ENCODE data around the gene SIM1.

The SIM1 gene

DNA sequence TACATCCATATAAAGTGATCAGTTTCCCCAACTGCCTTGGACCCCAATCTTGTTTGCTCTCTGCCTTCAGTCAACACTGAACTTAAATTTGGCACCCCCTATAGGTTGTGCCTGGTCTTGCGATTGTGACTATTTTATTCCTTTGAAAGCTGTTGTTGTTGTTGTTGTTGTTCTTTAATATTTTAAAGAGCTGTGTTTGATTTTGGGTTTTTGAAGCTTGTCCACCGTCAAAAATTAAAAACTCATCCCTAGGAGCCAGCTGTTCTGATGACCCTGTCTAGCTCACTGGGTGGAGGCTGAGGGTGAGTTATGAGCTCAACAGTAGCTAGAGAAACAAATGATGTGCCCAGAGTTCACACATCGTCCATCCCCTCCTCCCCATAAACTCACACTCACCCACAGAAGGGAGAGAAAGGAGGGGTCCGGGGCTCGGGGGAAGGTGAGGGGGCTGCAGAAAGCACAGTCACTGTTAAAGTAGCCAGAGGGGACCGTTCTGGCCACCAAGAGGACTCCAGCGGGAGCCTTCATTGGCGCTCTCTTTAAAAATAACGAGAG is 4.0 kb downstream of the SIM1 start:
- TF ChIP-seq Cebpa-rat (IDR thresholded peaks at IDR 0.05): no peak
- H3K27ac ChIP-seq: no peak overlapping the region
- peak overlapping the region in 9 of 11 experiments; percentile 55 to 83 (median 71); a peak in 11 of 22 replicates for H3K4me2 ChIP-seq
- peaks cover 98 to 100% (median 100%) of the 10 kb centered on the region in 11 experiments for H3K27me3 ChIP-seq
- H3K9me3 ChIP-seq (replicated peaks in 1 of 11): peaks cover 57 to 63% (median 61%) of the 10 kb centered on the region in 11 experiments
- H3K36me3 ChIP-seq: 0 out of 22 replicates have a peak, but pooled peaks cover 0 to 2% (median 0%) of the 10 kb centered on the region in 11 experiments
- no peak overlapping the region for H3K9ac ChIP-seq
- H3K4me3 ChIP-seq: no peak overlapping the region
- peaks cover 10 to 23% (median 15%) of the 10 kb centered on the region in 10 experiments for H3K4me1 ChIP-seq
- peaks cover 0 to 15% (median 0%) of the 10 kb centered on the region in 11 experiments; a peak in 7 of 22 replicates for H4K20me1 ChIP-seq

DNA sequence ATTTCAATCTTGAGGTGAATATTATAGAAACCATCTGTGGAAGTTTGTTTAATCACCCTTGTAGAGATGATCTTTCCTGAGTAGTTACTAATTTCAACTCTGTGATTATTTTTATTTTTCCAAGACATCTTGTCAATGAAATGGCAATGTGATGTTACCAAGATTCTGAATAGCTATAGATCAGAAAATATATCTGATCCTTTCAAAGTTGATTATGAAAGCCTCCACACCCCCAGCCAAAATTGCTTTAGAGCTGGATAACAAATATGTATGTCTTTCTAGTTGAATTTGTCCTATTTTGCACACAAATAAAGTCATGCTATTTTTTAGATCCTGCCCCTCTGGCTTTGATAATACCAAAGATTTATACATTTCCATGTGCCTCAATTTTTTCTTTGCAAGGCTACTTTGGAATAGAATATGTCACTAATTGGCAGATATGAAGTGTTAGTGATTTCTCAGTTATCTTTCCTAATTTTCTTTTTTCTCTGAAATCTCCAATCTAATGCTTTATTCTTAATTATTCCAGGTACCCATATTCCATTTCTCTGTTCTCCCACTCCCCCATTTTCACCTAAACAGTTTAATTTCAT is 5.0 kb downstream of the SIM1 start:
- peaks cover 10 to 23% (median 15%) of the 10 kb centered on the region in 10 experiments for H3K4me1 ChIP-seq
- 0 out of 22 replicates have a peak, but pooled peaks cover 0 to 2% (median 0%) of the 10 kb centered on the region in 11 experiments for H3K36me3 ChIP-seq
- H3K27ac ChIP-seq: no peak overlapping the region
- no peak overlapping the region for H3K4me3 ChIP-seq
- H3K9me3 ChIP-seq (replicated peaks in 1 of 11): peaks cover 57 to 63% (median 61%) of the 10 kb centered on the region in 11 experiments
- peaks cover 0 to 15% (median 0%) of the 10 kb centered on the region in 11 experiments; a peak in 7 of 22 replicates for H4K20me1 ChIP-seq
- no peak for TF ChIP-seq Cebpa-rat (IDR thresholded peaks at IDR 0.05)
- H3K4me2 ChIP-seq: no peak overlapping the region
- H3K27me3 ChIP-seq: peaks cover 96 to 100% (median 100%) of the 10 kb centered on the region in 11 experiments
- no peak overlapping the region for H3K9ac ChIP-seq

DNA sequence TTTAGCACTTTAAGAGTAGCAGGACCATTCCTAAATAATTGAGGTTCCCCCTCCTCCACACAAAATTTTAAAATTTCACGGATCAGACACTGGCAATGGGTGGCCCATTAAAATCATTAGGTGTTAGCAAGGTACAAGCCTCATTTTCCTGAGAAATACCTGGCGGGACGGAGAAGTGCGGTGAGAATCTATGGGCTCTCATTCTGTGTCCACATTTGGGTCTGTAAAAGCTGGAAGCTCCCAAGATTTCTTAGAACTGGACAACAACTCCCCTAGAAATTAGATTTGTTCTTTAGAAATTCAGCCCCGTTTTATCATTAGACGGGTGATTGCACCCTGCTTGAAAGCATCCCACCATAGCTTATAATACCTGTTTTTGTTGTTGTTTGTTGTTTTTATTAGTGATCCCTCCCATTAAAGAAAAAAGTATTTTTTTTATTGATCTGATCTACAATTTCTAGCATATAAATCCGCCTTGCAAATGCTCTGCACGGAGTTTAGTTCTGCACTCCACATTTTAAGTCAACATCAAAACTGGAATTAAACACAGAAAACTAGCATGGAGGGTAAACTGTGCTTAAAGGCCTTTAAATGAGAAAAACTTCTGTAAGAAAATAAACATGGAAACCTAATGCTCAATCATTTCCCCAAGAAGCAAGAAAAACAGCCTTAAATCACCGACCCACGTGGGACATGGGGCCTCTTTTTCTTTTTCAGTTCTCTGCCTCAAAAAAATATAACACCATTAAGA is 5.7 kb downstream of the SIM1 start:
- Histone ChIP-seq H3K27ac (no peak overlapping the region), H3K36me3 (0 out of 22 replicates have a peak, but pooled peaks cover 0 to 2% (median 0%) of the 10 kb centered on the region in 11 experiments), H3K4me3 (no peak overlapping the region), H3K9me3 (replicated peaks in 1 of 11) (peaks cover 54 to 63% (median 61%) of the 10 kb centered on the region in 11 experiments), H4K20me1 (peaks cover 0 to 15% (median 0%) of the 10 kb centered on the region in 11 experiments; a peak in 7 of 22 replicates), H3K27me3 (peaks cover 91 to 100% (median 100%) of the 10 kb centered on the region in 11 experiments), H3K4me1 (peaks cover 10 to 23% (median 15%) of the 10 kb centered on the region in 10 experiments), H3K4me2 (no peak overlapping the region), H3K9ac (no peak overlapping the region)
- TF ChIP-seq Cebpa-rat (IDR thresholded peaks at IDR 0.05): no peak

DNA sequence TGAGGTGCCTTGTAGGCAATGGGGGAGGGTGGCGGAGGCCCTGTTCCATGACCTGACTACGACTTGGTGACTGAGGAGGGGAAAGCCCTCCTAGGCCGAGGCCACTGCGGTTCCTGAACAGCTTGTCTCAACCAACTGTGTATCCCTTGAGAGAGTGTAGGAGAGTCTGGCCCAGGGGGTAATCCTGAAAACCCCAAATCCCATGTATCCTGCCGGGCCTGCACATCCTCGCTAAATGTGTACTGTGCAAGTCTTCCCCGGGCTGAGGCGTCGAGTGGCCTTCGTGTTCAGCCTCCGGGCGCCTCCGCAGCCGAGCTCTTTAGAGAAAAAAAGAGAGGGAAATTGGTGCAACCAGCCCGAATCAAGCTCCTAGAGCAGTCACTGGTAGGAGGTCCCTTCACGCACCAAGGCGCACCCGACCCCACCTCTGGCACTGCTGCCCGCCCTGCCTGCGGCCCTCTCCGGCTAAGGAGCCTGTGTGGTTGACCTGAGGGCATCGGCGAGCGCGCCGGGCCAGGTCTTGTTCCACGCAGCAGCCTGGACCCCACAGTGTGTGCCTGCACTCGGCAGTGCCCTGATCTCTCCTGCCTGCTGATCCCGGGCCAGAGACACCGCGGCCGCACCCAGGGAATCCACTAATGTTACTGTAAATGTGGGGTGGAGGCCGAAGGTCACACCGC is 7.3 kb downstream of the SIM1 start:
- Histone ChIP-seq H3K27me3 (peaks cover 82 to 100% (median 97%) of the 10 kb centered on the region in 11 experiments), H3K4me3 (peak overlapping the region in 2 of 10 experiments; percentile 19 to 42; a peak in 2 of 20 replicates), H4K20me1 (peaks cover 0 to 13% (median 0%) of the 10 kb centered on the region in 11 experiments; a peak in 7 of 22 replicates), H3K4me1 (peaks cover 10 to 19% (median 15%) of the 10 kb centered on the region in 10 experiments), H3K9me3 (replicated peaks in 1 of 11) (peaks cover 48 to 62% (median 55%) of the 10 kb centered on the region in 11 experiments), H3K9ac (no peak overlapping the region), H3K27ac (no peak overlapping the region), H3K4me2 (no peak overlapping the region), H3K36me3 (0 out of 22 replicates have a peak, but pooled peaks cover 0 to 2% (median 0%) of the 10 kb centered on the region in 11 experiments)
- TF ChIP-seq Cebpa-rat (IDR thresholded peaks at IDR 0.05): no peak

DNA sequence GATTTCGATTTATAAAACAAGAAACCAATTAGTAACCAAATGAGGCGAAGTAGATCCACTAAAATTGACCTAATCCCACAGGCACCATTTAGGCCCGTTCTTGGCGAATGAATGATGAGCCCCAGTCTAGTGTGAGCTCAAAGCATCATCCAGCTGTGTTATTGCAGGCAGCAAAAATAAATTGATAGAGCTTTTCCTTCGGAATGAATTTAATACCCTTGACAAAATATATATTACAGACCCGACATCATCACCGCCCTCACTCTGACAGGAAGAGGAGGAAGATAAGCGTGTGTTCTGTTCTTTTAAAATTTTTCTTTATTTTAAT is 7.8 kb downstream of the SIM1 start:
- H3K4me3 ChIP-seq: no peak overlapping the region; a peak in 1 of 20 replicates
- H3K27ac ChIP-seq: no peak overlapping the region
- H4K20me1 ChIP-seq: peaks cover 0 to 8% (median 0%) of the 10 kb centered on the region in 11 experiments; a peak in 7 of 22 replicates
- peaks cover 48 to 62% (median 55%) of the 10 kb centered on the region in 11 experiments for H3K9me3 ChIP-seq (replicated peaks in 1 of 11)
- H3K4me1 ChIP-seq: peaks cover 8 to 13% (median 10%) of the 10 kb centered on the region in 10 experiments
- H3K9ac ChIP-seq: no peak overlapping the region
- H3K27me3 ChIP-seq: peaks cover 76 to 100% (median 91%) of the 10 kb centered on the region in 11 experiments
- no peak overlapping the region for H3K4me2 ChIP-seq
- no peak for TF ChIP-seq Cebpa-rat (IDR thresholded peaks at IDR 0.05)
- 0 out of 22 replicates have a peak, but pooled peaks cover 0 to 2% (median 0%) of the 10 kb centered on the region in 11 experiments for H3K36me3 ChIP-seq

DNA sequence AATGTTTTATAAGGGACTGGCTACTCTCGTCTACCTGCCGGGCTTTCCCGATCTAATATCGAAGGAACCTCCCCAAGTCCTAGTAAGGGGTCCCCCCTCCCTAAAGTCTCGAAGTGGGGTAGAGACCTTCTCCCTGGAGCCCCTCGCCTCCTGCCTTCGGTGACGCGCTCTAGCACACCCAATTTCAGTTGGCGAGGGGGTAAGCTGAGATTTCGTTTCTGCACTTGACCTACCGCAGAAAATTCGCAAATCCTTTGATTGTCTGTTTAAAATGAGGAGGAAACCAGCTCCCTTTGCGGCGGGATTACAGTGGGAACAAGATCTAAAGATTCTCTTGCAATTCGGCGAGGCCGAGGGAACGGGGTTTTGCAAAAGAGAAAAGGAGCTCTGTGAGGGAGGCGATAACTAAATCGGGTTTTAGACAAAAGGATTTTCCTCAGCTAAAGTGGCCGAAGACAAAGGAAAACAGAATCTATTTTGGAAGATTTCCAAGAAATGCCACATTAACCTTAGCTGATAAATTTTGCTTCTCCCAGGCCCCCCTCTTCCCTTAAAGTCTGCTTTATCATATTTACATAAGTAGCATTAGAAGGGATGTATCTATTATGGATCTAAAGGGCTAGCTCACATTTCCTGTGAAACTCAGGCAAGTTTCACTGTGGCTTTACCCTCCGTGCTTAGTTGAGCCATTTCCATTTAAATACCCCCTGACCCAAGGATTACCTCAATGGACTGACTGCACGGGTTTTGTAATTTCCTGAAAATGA is 8.4 kb downstream of the SIM1 start:
- Histone ChIP-seq H3K36me3 (0 out of 22 replicates have a peak, but pooled peaks cover 0 to 2% (median 0%) of the 10 kb centered on the region in 11 experiments), H4K20me1 (peaks cover 0 to 3% (median 0%) of the 10 kb centered on the region in 11 experiments; a peak in 7 of 22 replicates), H3K4me3 (peak overlapping the region in 1 of 10 experiments; percentile 2; a peak in 1 of 20 replicates), H3K4me2 (no peak overlapping the region), H3K27ac (no peak overlapping the region), H3K9me3 (replicated peaks in 1 of 11) (peaks cover 48 to 62% (median 55%) of the 10 kb centered on the region in 11 experiments), H3K27me3 (peaks cover 70 to 98% (median 86%) of the 10 kb centered on the region in 11 experiments), H3K4me1 (peaks cover 3 to 8% (median 4%) of the 10 kb centered on the region in 10 experiments; a peak in 19 of 20 replicates), H3K9ac (no peak overlapping the region)
- no peak for TF ChIP-seq Cebpa-rat (IDR thresholded peaks at IDR 0.05)

DNA sequence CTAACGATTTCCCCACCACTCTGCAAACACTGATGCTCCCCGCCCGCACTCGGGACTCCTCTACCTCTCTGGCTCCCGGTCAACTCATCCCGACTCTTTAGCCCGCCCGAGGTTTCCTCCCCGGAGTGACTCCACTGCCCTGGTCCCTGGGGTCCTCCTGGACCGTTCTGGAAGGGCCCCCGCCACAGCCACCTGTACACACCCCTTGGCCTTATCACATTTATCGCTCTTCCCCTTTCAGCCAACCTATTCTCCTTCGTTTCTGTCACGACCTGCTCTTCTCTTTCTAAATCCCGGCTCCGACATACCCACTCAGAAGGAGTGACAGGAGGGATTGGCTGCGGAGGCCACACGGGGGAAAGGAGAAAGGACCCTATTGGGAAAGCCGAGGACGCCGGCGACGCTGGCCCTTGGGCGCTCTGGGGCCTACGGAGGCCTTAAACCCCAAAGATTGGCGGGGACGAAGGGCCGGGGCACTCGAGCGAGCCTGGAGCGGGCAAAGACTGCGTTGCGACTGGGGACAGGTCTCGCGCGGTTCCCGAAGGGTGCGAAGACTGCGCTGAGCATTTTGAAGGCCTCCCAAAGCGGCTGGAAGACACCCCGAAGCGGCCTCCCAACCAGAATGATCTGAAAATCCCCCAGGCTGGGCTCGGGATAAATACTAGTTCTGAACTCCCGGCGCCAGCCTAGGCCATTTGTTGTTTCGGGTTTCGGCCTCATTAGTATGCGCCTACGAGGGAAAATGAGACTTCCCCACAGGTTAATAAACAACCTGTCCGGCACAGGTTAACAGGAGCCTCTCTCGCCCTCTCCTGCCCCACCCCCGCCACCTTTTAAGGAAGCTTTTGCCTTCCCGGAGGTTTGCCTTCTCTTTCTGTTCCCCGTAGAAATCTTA is 9.2 kb downstream of the SIM1 start:
- TF ChIP-seq Cebpa-rat (IDR thresholded peaks at IDR 0.05): no peak
- H3K9me3 ChIP-seq (replicated peaks in 1 of 11): peaks cover 48 to 62% (median 55%) of the 10 kb centered on the region in 11 experiments
- 0 out of 22 replicates have a peak, but pooled peaks cover 0 to 2% (median 0%) of the 10 kb centered on the region in 11 experiments for H3K36me3 ChIP-seq
- no peaks in the 10 kb centered on the region for H4K20me1 ChIP-seq
- no peaks in the 10 kb centered on the region; a peak in 1 of 20 replicates for H3K4me1 ChIP-seq
- no peak overlapping the region for H3K4me2 ChIP-seq
- H3K4me3 ChIP-seq: peak overlapping the region in 2 of 10 experiments; percentile 2 to 26; a peak in 2 of 20 replicates
- no peak overlapping the region for H3K9ac ChIP-seq
- H3K27me3 ChIP-seq: peaks cover 62 to 94% (median 77%) of the 10 kb centered on the region in 11 experiments
- H3K27ac ChIP-seq: no peak overlapping the region

Measured in BLaER1 treated with 17β-estradiol and CSF1 and Interleukin-3, amounts not matched to agents 10 nM and 100 nM (cell line).